GM18505 (cell line): ENCODE results near the gene PHYKPL.

Experiments used
- ATAC-seq: cut with Tn5 transposase; IDR thresholded peaks from one replicate; pipeline ENCODE4 v1.9.1; 2021; ENCODE audit not compliant: unreplicated experiment
- POLR2A ChIP-seq: IDR thresholded peaks from 4 replicates; pipeline ENCODE4 v1.6.1; 2011; ENCODE audit warnings: borderline replicate concordance; ENCODE audit not compliant: insufficient read depth, insufficient read length; ENCODE audit errors: extremely low read depth

The PHYKPL gene

DNA sequence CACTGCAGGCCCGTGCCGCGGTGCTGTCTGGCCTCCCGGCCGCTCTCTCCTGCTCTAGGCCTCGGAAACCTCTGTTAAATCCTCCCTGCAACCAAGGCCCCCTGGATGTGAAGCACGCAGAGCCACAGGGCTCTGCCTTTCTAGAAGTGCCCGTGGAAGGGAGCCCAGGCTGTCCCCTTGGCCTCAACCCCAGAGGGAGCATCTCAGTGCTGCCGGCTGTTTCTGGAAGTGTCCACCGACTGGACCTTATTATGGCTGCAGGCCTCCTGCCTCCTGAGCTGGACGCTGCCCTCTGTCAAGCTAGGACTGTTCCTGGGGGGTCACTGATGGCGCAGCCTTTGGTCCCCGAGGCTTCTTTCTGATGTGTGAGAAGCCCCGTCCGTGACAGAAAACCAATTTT, 40.4 kb upstream of the PHYKPL start:
- no peak for TF ChIP-seq POLR2A
- no peak for ATAC-seq

- ATAC-seq: no peak
- no peak for TF ChIP-seq POLR2A
Measured at GRCh38 chr5:178272591-178272990, 40.0 kb upstream of the PHYKPL start.

DNA sequence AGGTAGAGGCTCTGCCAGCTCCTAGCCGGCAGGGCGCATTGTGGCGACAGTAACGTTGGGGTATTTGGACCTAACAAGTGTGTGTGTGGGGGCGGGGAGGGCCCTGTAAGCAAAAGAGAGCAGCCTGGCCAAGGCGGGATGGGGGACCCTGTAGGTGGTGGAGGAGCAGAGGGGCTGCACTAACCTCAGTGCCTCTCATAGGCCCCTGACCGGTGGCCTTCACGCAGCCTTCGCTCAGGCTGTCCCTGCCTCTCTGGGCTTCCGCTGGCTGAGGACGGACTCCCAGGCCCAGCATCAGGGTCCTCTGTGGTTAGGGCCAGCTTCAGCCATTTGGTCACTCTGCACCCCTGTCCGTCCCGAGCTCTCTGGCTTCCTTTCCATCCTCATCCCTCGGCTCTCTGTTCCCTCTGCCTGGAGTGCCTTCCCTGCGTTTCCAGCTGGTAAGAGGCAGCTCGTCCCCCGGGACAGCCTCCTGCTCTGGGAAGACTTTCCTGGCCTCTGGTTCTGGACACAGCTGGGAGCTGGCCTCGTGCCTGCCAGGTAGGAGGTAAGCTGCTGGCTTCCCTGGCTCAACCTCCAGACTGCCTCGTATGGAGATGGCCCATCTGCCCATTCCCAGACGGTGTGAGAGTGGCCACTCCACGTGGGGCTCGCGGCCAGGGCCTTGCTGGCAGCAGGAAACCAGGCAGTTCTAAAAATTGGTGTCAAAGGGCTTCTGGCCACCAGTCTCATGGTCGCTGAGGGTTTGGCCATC, 39.3 kb upstream of the PHYKPL start:
- TF ChIP-seq POLR2A: no peak
- ATAC-seq: no peak

DNA sequence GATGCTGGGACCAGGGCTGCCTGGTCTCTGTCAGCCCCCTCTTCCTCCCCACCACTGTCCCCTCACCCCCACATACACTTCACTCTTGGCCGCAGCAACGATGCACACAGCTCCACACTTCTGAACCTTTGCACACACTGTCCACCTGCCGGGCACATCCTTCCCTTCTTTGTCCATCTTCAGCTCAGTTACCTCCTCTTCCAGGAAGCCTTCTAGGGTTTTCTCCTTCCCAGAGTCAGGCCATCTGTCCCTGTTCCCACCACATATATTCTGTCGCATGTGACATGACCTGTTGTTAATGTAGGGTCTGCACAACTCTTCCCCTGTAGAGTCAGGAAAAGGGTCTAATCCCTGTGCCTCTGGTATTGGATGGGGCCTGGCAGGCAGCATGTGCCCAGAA, 38.6 kb upstream of the PHYKPL start:
- ATAC-seq: no peak
- no peak for TF ChIP-seq POLR2A

DNA sequence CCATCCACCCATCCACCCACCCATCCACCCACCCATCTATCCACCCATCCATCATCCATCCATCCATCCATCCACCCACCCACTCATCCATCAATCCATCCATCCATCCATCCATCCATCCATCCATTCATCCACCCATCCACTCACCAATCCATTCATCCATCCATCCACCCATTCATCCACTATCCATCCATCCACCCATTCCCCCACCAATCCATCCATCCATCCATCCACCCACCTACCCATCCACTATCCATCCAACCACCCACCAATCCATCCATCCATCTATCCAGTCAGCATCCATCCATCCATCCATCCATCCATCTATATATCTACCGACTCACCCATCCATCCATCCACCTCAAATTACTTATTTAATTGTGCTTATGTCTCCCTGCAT, 36.9 kb upstream of the PHYKPL start:
- ATAC-seq: no peak
- TF ChIP-seq POLR2A: no peak

DNA sequence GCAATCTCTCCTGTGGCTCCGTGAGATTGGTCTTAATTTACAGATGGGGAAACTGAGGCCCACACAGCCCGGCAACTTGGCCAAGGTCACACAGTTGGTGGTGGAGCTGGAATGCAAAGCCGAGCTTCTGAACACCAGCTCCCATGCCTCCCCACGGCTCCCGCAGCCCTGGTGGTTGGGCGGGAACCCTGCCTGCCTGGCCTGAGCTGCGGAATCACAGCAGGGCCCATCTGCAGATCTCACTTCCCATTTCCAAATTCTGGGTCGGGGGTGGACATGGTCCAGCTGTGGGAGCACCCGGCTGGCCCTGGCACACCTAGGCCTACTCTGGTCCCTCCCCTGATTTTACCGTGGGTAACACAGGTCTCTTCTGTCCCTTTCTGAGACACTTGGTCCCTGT, 35.3 kb upstream of the PHYKPL start:
- TF ChIP-seq POLR2A: no peak
- no peak for ATAC-seq

DNA sequence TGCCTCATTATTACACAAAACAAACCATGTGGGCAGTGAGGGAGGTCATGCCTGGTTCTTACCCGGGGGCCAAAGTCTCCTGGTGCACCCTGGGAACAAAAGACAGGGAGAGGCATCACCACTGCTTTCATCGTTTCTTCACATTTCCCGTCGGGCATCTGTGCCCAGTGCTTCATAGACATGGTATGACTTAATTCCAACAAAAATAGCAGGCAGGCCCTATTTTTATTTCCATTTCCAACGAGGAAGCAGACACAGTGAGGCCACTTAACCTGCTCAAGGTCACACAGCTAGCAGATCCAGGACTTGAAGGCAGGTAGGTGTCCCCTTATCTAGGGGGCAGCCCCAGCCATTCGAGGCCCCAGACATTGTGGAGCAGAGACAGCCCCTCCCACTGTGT, 34.6 kb upstream of the PHYKPL start:
- TF ChIP-seq POLR2A: no peak
- no peak for ATAC-seq

- no peak for TF ChIP-seq POLR2A
- no peak for ATAC-seq
Measured at GRCh38 chr5:178266581-178266980, 34.0 kb upstream of the PHYKPL start.

DNA sequence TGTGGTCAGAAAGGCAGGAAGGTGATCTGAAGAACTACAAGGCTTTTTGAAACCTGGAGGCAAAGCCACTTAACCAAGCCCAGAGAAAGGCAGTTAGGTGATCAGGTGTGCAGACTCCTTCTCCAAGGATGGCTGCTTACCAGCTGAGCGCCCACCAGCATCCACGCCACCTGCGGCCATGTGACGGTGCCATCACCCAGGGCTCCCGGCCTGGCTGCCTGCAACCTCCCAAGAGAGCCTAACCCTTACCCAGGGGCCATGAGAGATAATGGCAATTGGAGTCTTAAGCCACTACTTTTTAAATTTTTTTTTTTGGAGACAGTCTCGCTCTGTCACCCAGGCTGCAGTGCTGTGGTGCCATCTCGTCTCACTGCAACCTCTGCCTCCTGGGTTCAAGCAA, 33.1 kb upstream of the PHYKPL start:
- TF ChIP-seq POLR2A: no peak
- ATAC-seq: no peak

GRCh38 chr5:178264044-178264443, 31.4 kb upstream of the PHYKPL start:
- ATAC-seq: no peak
- TF ChIP-seq POLR2A: no peak

DNA sequence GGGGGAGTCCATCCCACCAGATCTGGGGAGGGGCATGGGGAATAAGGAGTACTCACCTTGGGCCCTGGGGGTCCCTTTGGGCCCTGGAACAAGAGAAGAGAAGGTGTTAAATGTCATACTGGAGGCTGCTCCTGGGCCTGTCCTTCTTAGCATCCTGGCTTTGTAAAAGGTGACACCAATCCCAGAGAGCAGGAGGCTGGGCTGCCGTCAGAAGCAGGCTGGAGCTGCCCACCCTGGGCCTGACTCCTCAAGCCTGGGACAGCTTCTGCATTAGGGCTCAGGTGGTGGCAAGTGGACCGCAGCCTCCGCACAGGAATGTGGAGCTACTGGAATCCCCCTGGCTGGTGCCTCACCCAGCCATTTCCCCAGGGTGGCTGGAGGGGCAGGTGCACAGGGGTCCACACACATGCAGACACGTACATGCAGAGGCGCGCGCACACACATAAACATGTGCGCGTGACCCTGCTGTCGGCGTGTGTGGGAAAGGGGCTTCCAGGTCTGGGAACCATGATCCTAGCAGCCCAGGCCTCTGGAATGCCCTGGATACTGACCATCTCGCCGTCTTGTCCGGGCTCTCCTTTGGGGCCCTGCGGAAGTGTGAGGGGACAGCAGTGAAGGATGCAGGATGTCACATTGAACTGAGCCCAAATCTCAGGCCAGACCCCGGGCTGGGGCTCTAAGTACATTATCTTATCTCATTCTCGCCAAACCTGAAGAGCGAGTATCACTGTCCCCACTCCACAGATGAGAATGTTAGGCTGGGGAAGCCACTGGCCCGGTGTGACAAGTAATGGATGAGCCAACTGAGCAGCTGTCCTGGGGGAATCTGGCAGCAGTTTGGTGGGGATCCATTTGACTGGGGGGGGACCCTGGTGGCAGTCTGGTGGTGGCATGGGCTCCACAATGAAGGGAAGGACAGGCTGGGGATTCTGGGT, 29.3 kb upstream of the PHYKPL start:
- ATAC-seq: no peak
- no peak for TF ChIP-seq POLR2A

DNA sequence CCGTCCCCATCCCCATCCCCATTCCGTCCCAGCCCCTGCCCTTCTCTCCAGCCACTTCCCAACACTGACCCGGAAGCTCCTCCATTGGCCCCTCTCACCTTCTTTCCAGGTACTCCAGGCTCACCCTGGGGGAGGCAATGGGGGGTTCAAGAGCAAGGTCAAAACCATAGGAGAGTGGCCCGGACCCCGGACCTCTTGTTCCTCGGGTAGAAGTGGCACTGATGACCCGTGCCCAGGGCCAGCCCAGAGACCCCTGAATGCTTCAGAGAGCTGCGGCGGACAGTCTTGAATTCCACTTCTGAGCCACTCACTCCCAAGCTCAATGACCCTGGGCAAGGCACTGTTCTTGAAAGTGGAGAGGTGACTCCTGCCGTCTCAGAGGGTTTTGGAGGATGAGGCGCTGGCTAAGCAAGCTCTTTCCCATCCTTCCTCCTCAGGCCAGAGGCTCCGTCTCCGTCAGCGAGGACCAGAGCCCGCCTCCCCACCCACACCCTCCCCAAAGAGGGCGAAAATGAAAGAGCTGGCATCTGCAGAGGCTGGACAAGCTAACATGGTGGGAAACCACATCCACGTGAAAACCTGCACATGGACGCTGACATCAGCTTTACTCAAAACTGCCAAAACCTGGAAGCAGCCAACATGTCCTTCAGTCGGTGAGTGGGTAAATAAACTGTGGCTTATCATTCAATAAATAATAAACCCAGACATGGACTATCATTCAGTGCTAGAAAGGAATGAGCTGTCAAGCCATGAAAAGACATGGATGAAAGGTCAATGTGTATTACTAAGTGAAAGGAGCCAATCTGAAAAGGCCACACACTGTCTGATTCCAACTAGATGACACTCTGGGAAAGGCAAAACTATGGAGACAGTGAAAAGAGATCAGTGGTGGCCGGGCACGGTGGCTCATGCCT, 27.3 kb upstream of the PHYKPL start:
- ATAC-seq: no peak
- no peak for TF ChIP-seq POLR2A

DNA sequence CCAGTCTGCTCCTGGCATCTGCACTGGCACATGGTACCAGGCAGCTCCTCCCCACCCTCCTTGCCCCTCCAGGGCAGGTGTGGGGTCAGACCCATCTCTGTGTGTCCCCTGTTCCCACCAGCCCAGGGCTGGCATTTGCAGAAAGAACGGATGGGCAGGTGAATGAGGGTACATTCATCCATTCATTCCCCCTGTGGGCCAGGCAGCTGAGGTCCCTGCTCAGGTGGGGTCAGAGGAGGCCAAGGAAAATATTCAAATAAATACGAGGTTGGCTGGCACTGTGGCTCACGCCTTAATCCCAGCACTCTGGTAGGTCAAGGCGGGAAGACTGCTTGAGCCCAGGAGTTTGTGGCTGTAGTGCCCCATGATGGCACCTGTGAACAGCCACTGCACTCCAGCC, 25.0 kb upstream of the PHYKPL start:
- no peak for TF ChIP-seq POLR2A
- no peak for ATAC-seq
